ENCODE results near the gene AHCY.
"Not testable (repeated sequence)": the region's sequence is repeated elsewhere in the genome, so short reads cannot be mapped to it uniquely, and the experiment has no call there.

AHCY gene

DNA sequence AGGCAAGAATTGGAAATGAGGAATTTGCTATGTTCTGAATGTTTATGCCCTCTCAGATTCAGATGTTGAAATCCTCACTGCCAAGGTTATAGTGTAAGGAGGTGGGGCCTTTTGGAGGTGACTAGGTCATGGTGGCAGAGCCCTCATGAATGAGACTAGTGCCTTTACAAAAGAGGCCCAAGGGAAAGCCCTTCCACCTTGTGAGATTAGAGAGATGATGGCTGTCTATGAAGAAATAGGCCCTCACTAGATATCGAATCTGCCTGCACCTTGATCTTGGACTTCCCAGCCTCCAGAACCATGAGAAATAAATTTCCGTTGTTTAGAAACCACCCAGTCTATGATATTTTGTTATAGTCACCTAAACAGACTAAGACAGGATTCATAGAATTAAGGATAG lies 51.5 kb downstream of the AHCY start:
- no peak for DNase-seq

GRCh38 chr20:34250005-34250404 lies 53.1 kb downstream of the AHCY start:
- DNase-seq, result no peak

- DNase-seq, result no peak
These were observed 53.9 kb downstream of the AHCY start for GRCh38 chr20:34249291-34249690.

- DNase-seq, result no peak
These were observed 57.0 kb downstream of the AHCY start for GRCh38 chr20:34246126-34246626.

GRCh38 chr20:34243377-34243776 lies 59.8 kb downstream of the AHCY start:
- no peak for DNase-seq

- no peak for DNase-seq
These were observed 60.3 kb downstream of the AHCY start for GRCh38 chr20:34242879-34243278.

DNA sequence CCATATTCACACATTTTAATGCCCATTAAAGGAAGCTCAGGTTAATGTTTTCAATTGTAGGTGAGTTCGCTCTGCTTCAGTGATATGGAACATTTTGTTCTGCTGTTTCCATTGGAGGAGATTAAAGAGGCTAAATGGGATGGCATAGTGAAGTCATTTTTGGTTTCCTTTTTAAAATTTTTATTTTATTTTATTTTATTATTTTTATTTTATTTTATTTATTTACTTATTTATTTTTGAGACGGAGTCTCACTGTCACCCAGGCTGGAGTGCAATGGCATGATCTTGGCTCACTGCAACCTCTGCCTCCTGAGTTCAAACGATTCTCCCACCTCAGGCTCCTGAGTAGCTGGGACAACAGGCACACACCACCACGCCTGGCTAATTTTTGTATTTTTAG lies 61.1 kb downstream of the AHCY start:
- not testable (repeated sequence) for DNase-seq

- no peak for DNase-seq
These were observed 62.2 kb downstream of the AHCY start, which contains the start of gene ASIP for GRCh38 chr20:34240693-34241615. Gene ASIP (plus strand): TSS chr20:34241423. CDS start chr20:34260375, 18,952 bp downstream.

DNA sequence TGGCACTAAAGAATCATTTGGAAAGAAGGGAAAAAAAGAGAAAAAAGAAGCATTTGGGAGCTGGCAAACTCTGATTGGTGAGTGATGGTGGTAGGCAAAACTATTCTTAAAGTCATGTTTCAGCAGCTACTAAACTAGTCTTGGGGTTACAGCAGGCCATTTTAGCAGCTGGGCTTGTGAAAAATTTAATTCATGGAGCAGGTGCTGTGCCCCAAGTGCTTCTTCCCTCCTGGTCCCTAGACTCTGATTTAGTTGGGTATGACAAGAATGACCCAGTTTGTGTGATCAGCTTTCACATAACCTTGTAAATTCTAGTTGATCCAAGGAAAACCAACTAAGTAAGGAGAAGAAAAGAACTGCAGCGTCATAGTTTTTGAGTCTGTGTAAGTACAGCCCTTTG lies 63.0 kb downstream of the AHCY start:
- no peak for DNase-seq

GRCh38 chr20:34237942-34238341 lies 65.2 kb downstream of the AHCY start:
- DNase-seq, result no peak

- no peak for DNase-seq
These were observed 67.3 kb downstream of the AHCY start for GRCh38 chr20:34235875-34236274.

GRCh38 chr20:34233687-34234086 lies 69.5 kb downstream of the AHCY start:
- DNase-seq, result no peak

- DNase-seq, result no peak
These were observed 70.6 kb downstream of the AHCY start for GRCh38 chr20:34232494-34233087.

GRCh38 chr20:34231634-34232033 lies 71.5 kb downstream of the AHCY start:
- no peak for DNase-seq
